Measurements from ENCODE around the gene PPP1R26.

PPP1R26 gene

GRCh38 chr9:135482015-135482754 lies 2.6 kb downstream of the PPP1R26 start:
- H3K4me1 ChIP-seq (ENCODE audit: insufficient read depth, low read length) = 0 out of 2 replicates have a peak, but pooled peaks cover 5% of the 10 kb centered on the region
- H3K27me3 ChIP-seq (ENCODE audit: insufficient read depth, low read length) = no peaks in the 10 kb centered on the region
- H3K9me3 ChIP-seq (ENCODE audit: insufficient read depth, low read depth, low read length) = no peaks in the 10 kb centered on the region
- 88% methylated on average over 8 of the region's 8 CpGs for WGBS
- peaks cover 47% of the 10 kb centered on the region for H3K36me3 ChIP-seq (ENCODE audit: insufficient read depth, low read length)
- H3K9ac ChIP-seq (ENCODE audit: low read depth, low read length) = no peak overlapping the region; the same call in 1 of the 2 replicates
- no peak overlapping the region for H3K27ac ChIP-seq (ENCODE audit: low read depth, low read length)
- H3K4me3 ChIP-seq (ENCODE audit: low read length) = no peak overlapping the region

GRCh38 chr9:135484460-135485277 lies 5.1 kb downstream of the PPP1R26 start:
- H3K36me3 ChIP-seq (ENCODE audit: insufficient read depth, low read length) = peaks cover 66% of the 10 kb centered on the region
- WGBS = 96% methylated on average over 47 of the region's 47 CpGs
- H3K27me3 ChIP-seq (ENCODE audit: insufficient read depth, low read length) = no peaks in the 10 kb centered on the region

GRCh38 chr9:135485385-135485784 lies 5.8 kb downstream of the PPP1R26 start:
- no peak overlapping the region for H3K9ac ChIP-seq (ENCODE audit: low read depth, low read length)
- WGBS = 96% methylated on average over 25 of the region's 25 CpGs
- no peak overlapping the region for H3K4me3 ChIP-seq (ENCODE audit: low read length)
- no peaks in the 10 kb centered on the region for H3K27me3 ChIP-seq (ENCODE audit: insufficient read depth, low read length)
- peaks cover 66% of the 10 kb centered on the region for H3K36me3 ChIP-seq (ENCODE audit: insufficient read depth, low read length)
- no peaks in the 10 kb centered on the region for H3K9me3 ChIP-seq (ENCODE audit: insufficient read depth, low read depth, low read length)
- H3K27ac ChIP-seq (ENCODE audit: low read depth, low read length) = no peak overlapping the region
- H3K4me1 ChIP-seq (ENCODE audit: insufficient read depth, low read length) = no peaks in the 10 kb centered on the region

More at GRCh38 chr9:135484460-135485277, 5.1 kb downstream of the PPP1R26 start:
- no peaks in the 10 kb centered on the region for H3K9me3 ChIP-seq (ENCODE audit: insufficient read depth, low read depth, low read length)
- H3K27ac ChIP-seq (ENCODE audit: low read depth, low read length) = no peak overlapping the region
- H3K4me1 ChIP-seq (ENCODE audit: insufficient read depth, low read length) = no peaks in the 10 kb centered on the region
- H3K9ac ChIP-seq (ENCODE audit: low read depth, low read length) = no peak overlapping the region
- H3K4me3 ChIP-seq (ENCODE audit: low read length) = no peak overlapping the region

DNA sequence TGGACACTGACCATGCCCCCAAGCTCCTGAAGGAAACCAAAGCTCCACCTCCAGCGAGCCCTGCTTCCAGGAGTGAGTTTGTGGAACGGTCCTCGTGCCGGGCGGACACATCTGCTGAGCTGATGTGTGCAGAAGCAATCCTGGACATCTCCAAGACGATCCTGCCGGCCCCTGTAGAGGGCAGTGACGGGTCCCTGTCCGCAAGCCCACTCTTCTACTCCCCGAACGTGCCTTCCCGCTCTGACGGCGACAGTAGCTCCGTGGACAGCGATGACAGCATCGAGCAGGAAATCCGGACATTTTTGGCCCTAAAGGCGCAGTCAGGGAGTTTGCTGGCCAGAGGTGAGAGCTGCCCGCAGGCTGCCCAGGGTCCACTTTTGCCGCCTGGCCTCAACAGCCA lies 6.2 kb downstream of the PPP1R26 start:
- H3K27me3 ChIP-seq (ENCODE audit: insufficient read depth, low read length) = no peaks in the 10 kb centered on the region
- peaks cover 66% of the 10 kb centered on the region for H3K36me3 ChIP-seq (ENCODE audit: insufficient read depth, low read length)
- 95% methylated on average over 21 of the region's 21 CpGs for WGBS
- H3K4me3 ChIP-seq (ENCODE audit: low read length) = no peak overlapping the region
- peaks cover under 1% of the 10 kb centered on the region; the same call in 1 of the 2 replicates for H3K4me1 ChIP-seq (ENCODE audit: insufficient read depth, low read length)
- H3K27ac ChIP-seq (ENCODE audit: low read depth, low read length) = no peak overlapping the region
- no peak overlapping the region for H3K9ac ChIP-seq (ENCODE audit: low read depth, low read length)
- H3K9me3 ChIP-seq (ENCODE audit: insufficient read depth, low read depth, low read length) = no peaks in the 10 kb centered on the region

GRCh38 chr9:135486267-135487065 lies 6.9 kb downstream of the PPP1R26 start:
- Histone ChIP-seq H3K36me3 (ENCODE audit: insufficient read depth, low read length) (peaks cover 66% of the 10 kb centered on the region), H3K27ac (ENCODE audit: low read depth, low read length) (no peak overlapping the region), H3K27me3 (ENCODE audit: insufficient read depth, low read length) (no peaks in the 10 kb centered on the region), H3K9me3 (ENCODE audit: insufficient read depth, low read depth, low read length) (no peaks in the 10 kb centered on the region), H3K9ac (ENCODE audit: low read depth, low read length) (no peak overlapping the region), H3K4me3 (ENCODE audit: low read length) (no peak overlapping the region), H3K4me1 (ENCODE audit: insufficient read depth, low read length) (peaks cover 3% of the 10 kb centered on the region; the same call in 1 of the 2 replicates)
- WGBS = 95% methylated on average over 33 of the region's 33 CpGs

- H3K36me3 ChIP-seq (ENCODE audit: insufficient read depth, low read length) = peaks cover 63% of the 10 kb centered on the region
- no peak overlapping the region for H3K9ac ChIP-seq (ENCODE audit: low read depth, low read length)
Observed at GRCh38 chr9:135487281-135488012, 7.9 kb downstream of the PPP1R26 start.

DNA sequence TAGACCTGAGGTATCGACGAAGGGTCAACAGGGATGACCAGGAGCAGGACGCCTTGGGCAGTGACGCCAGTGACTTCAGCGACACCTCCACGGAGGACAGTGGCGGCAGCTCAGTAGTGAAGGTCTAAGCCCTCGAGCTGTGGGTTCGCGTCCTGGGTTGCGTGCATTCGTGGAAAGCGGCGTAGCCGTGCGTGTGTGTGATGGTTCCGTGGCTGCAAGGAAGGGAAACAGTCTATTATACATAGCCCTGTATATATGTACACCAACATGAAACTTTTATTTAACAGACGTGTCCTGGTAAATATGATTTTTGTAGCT lies 8.4 kb downstream of the PPP1R26 start:
- no peaks in the 10 kb centered on the region for H3K9me3 ChIP-seq (ENCODE audit: insufficient read depth, low read depth, low read length)
- WGBS = 95% methylated on average over 17 of the region's 18 CpGs
- H3K36me3 ChIP-seq (ENCODE audit: insufficient read depth, low read length) = peaks cover 60% of the 10 kb centered on the region
- no peaks in the 10 kb centered on the region for H3K27me3 ChIP-seq (ENCODE audit: insufficient read depth, low read length)
- peaks cover 3% of the 10 kb centered on the region; the same call in 1 of the 2 replicates for H3K4me1 ChIP-seq (ENCODE audit: insufficient read depth, low read length)
- no peak overlapping the region for H3K27ac ChIP-seq (ENCODE audit: low read depth, low read length)
- no peak overlapping the region for H3K4me3 ChIP-seq (ENCODE audit: low read length)
- no peak overlapping the region for H3K9ac ChIP-seq (ENCODE audit: low read depth, low read length)

More at GRCh38 chr9:135487281-135488012, 7.9 kb downstream of the PPP1R26 start:
- Histone ChIP-seq H3K4me1 (ENCODE audit: insufficient read depth, low read length) (peaks cover 3% of the 10 kb centered on the region; the same call in 1 of the 2 replicates), H3K4me3 (ENCODE audit: low read length) (no peak overlapping the region), H3K27me3 (ENCODE audit: insufficient read depth, low read length) (no peaks in the 10 kb centered on the region), H3K27ac (ENCODE audit: low read depth, low read length) (no peak overlapping the region), H3K9me3 (ENCODE audit: insufficient read depth, low read depth, low read length) (no peaks in the 10 kb centered on the region)
- WGBS = 97% methylated on average over 40 of the region's 40 CpGs

DNA sequence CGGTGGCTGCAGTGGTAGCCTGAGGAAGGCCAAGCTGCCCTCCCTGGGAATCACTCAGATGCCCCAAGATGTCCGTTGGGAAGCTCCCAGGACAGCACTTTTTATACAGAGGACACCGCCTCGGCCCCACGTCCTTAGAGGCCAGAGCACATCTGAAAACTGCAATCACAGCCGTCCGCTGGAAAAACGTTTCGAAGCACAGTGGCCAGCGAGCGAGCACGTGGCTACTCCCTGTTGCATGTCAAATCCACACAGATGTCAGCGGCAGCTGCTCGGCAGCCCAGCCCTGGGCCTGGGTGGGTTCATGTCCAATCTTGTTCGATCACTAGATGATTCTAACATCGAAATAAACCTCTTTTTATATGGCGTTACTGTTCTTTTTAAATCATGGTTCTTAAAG lies 8.9 kb downstream of the PPP1R26 start:
- H3K9ac ChIP-seq (ENCODE audit: low read depth, low read length) = no peak overlapping the region
- no peaks in the 10 kb centered on the region for H3K27me3 ChIP-seq (ENCODE audit: insufficient read depth, low read length)
- no peaks in the 10 kb centered on the region for H3K9me3 ChIP-seq (ENCODE audit: insufficient read depth, low read depth, low read length)
- peaks cover 56% of the 10 kb centered on the region for H3K36me3 ChIP-seq (ENCODE audit: insufficient read depth, low read length)
- 95% methylated on average over 17 of the region's 17 CpGs for WGBS
- H3K4me3 ChIP-seq (ENCODE audit: low read length) = no peak overlapping the region
- H3K27ac ChIP-seq (ENCODE audit: low read depth, low read length) = no peak overlapping the region
- H3K4me1 ChIP-seq (ENCODE audit: insufficient read depth, low read length) = peaks cover 3% of the 10 kb centered on the region; the same call in 1 of the 2 replicates

GRCh38 chr9:135489188-135489906 lies 9.8 kb downstream of the PPP1R26 start:
- Histone ChIP-seq H3K27me3 (ENCODE audit: insufficient read depth, low read length) (no peaks in the 10 kb centered on the region), H3K4me1 (ENCODE audit: insufficient read depth, low read length) (peaks cover 3% of the 10 kb centered on the region; the same call in 1 of the 2 replicates), H3K4me3 (ENCODE audit: low read length) (no peak overlapping the region), H3K9me3 (ENCODE audit: insufficient read depth, low read depth, low read length) (no peaks in the 10 kb centered on the region), H3K27ac (ENCODE audit: low read depth, low read length) (no peak overlapping the region), H3K36me3 (ENCODE audit: insufficient read depth, low read length) (peaks cover 47% of the 10 kb centered on the region), H3K9ac (ENCODE audit: low read depth, low read length) (no peak overlapping the region)
- WGBS = 95% methylated on average over 18 of the region's 18 CpGs

Measured in HUES64 (cell line).